GM12878 (cell line): ENCODE measurements around the gene SIGLEC11. TPM values are rescaled to one million over a fixed set of nuclear protein-coding genes. Genes with fewer than 3 reads are reported as not detected.
A peak's percentile ranks its signal among the peaks of the same experiment; 100 is the strongest.

Experiments
- ATAC-seq: fragments of 200-7000 bp; cut with Tn5 transposase; 3 replicates; pipeline ENCODE4 v1.9.1; 2020; ENCODE audit warnings: mild to moderate bottlenecking, moderate library complexity
- BruUV-seq: library from RNA; stranded (reverse); fragments of 400-500 nt; replicated peaks from 2 replicates; lab custom pipeline; 2021; lab: Mats Ljungman, UMichigan
- CTCF ChIA-PET: fragments of 300-600 bp; sonication (Branson Sonifier 250); formaldehyde crosslinking; extraction: SDS; loops from one replicate; lab custom pipeline; 2021; ENCODE audit warnings: inconsistent platforms; lab: Yijun Ruan, JAX
- POLR2A ChIA-PET: fragments of 350-600 bp; formaldehyde crosslinking; extraction: SDS; loops from one replicate; lab custom pipeline; 2021; ENCODE audit warnings: inconsistent platforms; lab: Charles Lee
- RAD21 ChIA-PET: fragments of 300-600 bp; sonication (Branson Sonifier 250); formaldehyde crosslinking; loops from one replicate; lab custom pipeline; 2023; ENCODE audit warnings: antibody characterized with exemption; ENCODE audit not compliant: unreplicated experiment; lab: Charles Lee
- SMC1A ChIA-PET: fragments of 300-600 bp; sonication (Branson Sonifier 250); formaldehyde crosslinking; loops from one replicate; lab custom pipeline; 2023; ENCODE audit not compliant: unreplicated experiment, uncharacterized antibody; lab: Charles Lee
- DNase-seq: peaks from one replicate; pipeline ENCODE4 v3.0.0-alpha.2; 2011; ENCODE audit warnings: low read depth, low spot score
- FAIRE-seq: peaks from 3 replicates; lab custom pipeline; 2011; peaks lifted over from hg19 to GRCh38; lab: Jason Lieb, UNC
- H2AFZ ChIP-seq: 2 replicates; pipeline ENCODE4 v1.6.0; 2011; ENCODE audit warnings: low read depth, low read length, control low read depth; ENCODE audit not compliant: control insufficient read depth
- H3K27ac ChIP-seq: 2 replicates; pipeline ENCODE4 v1.5.1; 2011; ENCODE audit warnings: control low read depth; ENCODE audit not compliant: control insufficient read depth, insufficient read depth
- H3K27me3 ChIP-seq, 2 experiments: replicated peaks in 1 of 2; 2 replicates each; pipeline versions ENCODE4 v1.6.0 to v1.6.1; 2011; ENCODE audit warnings: low read length in 1 of 2; ENCODE audit not compliant: control insufficient read depth in 2 of 2, insufficient read depth in 2 of 2
- H3K36me3 ChIP-seq, 2 experiments: 2 replicates each; pipeline ENCODE4 v1.5.1; 2011; ENCODE audit warnings: low read length in 1 of 2; ENCODE audit not compliant: control insufficient read depth in 2 of 2, insufficient read depth in 2 of 2
- H3K4me1 ChIP-seq: 2 replicates; pipeline ENCODE4 v1.6.1; 2011; ENCODE audit warnings: mild to moderate bottlenecking, low read length, moderate library complexity, mixed read lengths; ENCODE audit not compliant: control insufficient read depth, insufficient read depth
- H3K4me2 ChIP-seq: 2 replicates; pipeline ENCODE4 v1.6.0; 2011; ENCODE audit warnings: control low read depth; ENCODE audit not compliant: control insufficient read depth, insufficient read depth
- H3K4me3 ChIP-seq: fragments of 200-600 bp; sonication (generic); 2 replicates; pipeline ENCODE4 v1.5.1; 2016
- H3K79me2 ChIP-seq: 2 replicates; pipeline ENCODE4 v1.6.0; 2011; ENCODE audit warnings: low read length; ENCODE audit not compliant: control insufficient read depth, insufficient read depth
- H3K9ac ChIP-seq: 2 replicates; pipeline ENCODE4 v1.8.0; 2011; ENCODE audit warnings: low read length, control low read depth, mixed read lengths; ENCODE audit not compliant: control insufficient read depth, insufficient read depth
- H3K9me3 ChIP-seq: replicated peaks from 3 replicates; pipeline ENCODE4 v1.5.1; 2011; ENCODE audit warnings: mild to moderate bottlenecking, low read length; ENCODE audit not compliant: control insufficient read depth, insufficient read depth
- H4K20me1 ChIP-seq: 2 replicates; pipeline ENCODE4 v1.6.0; 2011; ENCODE audit not compliant: control insufficient read depth, insufficient read depth
- BMI1 ChIP-seq: fragments of 450-650 bp; IDR thresholded peaks from 2 replicates; pipeline ENCODE4 v1.6.1; 2016; ENCODE audit warnings: mild to moderate bottlenecking, moderate library complexity, borderline replicate concordance
- FOXM1 ChIP-seq: IDR thresholded peaks from 2 replicates; pipeline ENCODE4 v1.6.1; 2012; ENCODE audit warnings: low read depth, mild to moderate bottlenecking, inconsistent platforms, low read length, moderate library complexity
- GABPA ChIP-seq: IDR thresholded peaks from 2 replicates; pipeline ENCODE4 v1.6.1; 2014; ENCODE audit warnings: antibody characterized with exemption, low read depth, mild to moderate bottlenecking, inconsistent platforms
- HDGF ChIP-seq: fragments of 450-650 bp; IDR thresholded peaks from 2 replicates; pipeline ENCODE4 v1.6.1; 2016; ENCODE audit warnings: antibody characterized with exemption
- IRF4 ChIP-seq: IDR thresholded peaks from 2 replicates; pipeline ENCODE4 v1.6.1; 2011; ENCODE audit warnings: low read depth, low read length
- MEF2A ChIP-seq: IDR thresholded peaks from 2 replicates; pipeline ENCODE4 v1.6.1; 2011; ENCODE audit warnings: low read depth, mild to moderate bottlenecking, low read length, moderate library complexity; ENCODE audit not compliant: insufficient read depth
- MYB ChIP-seq: fragments of 150-350 bp; IDR thresholded peaks from 2 replicates; pipeline ENCODE4 v1.6.1; 2014; ENCODE audit warnings: mild to moderate bottlenecking, low read depth, low read length, borderline replicate concordance
- NFXL1 ChIP-seq: fragments of 450-650 bp; IDR thresholded peaks from 2 replicates; pipeline ENCODE4 v1.6.1; 2017; ENCODE audit warnings: antibody characterized with exemption, mild to moderate bottlenecking, borderline replicate concordance
- NRF1 ChIP-seq: conservative IDR thresholded peaks from 2 replicates; pipeline ENCODE4 v1.6.1; 2011; ENCODE audit warnings: mild to moderate bottlenecking, low read depth, low read length, improper control_type of control experiment
- POLR2AphosphoS5 ChIP-seq: IDR thresholded peaks from 2 replicates; pipeline ENCODE4 v1.6.1; 2011; ENCODE audit warnings: mild to moderate bottlenecking, low read length, inconsistent platforms
- POU2F2 ChIP-seq: IDR thresholded peaks from 3 replicates; pipeline ENCODE4 v1.6.1; 2011; ENCODE audit warnings: low read depth, mild to moderate bottlenecking, low read length, borderline replicate concordance
- SMARCA5 ChIP-seq: fragments of 450-650 bp; IDR thresholded peaks from 2 replicates; pipeline ENCODE4 v1.6.1; 2017; ENCODE audit warnings: mild to moderate bottlenecking
- SREBF1 ChIP-seq: IDR thresholded peaks from 2 replicates; pipeline ENCODE4 v1.6.1; 2012; ENCODE audit warnings: mild to moderate bottlenecking, low read length
- TCF7 ChIP-seq: IDR thresholded peaks from 2 replicates; pipeline ENCODE4 v1.6.1; 2014; ENCODE audit warnings: antibody characterized with exemption, borderline replicate concordance
- YY1 ChIP-seq: IDR thresholded peaks from 2 replicates; pipeline ENCODE4 v1.6.1; 2011; ENCODE audit warnings: low read depth, mild to moderate bottlenecking, low read length
- WGBS: methylation state at CpG from one replicate; pipeline ENCODE4 v1.1.6; 2016; ENCODE audit warnings: low lambda C conversion rate; ENCODE audit not compliant: insufficient replicate concordance, insufficient coverage; ENCODE audit errors: missing lambda C conversion rate; 5-methylcytosine and 5-hydroxymethylcytosine counted together
- in situ Hi-C: fragments of 300-500 bp; cut with MboI; formaldehyde crosslinking; loops from 9 replicates; pipeline ENCODE4 v1.14.3; 2018; ENCODE audit warnings: mixed read lengths
- intact Hi-C: fragments of 100-400 bp; cut with micrococcal nuclease; formaldehyde crosslinking; loops from one replicate; pipeline ENCODE4 v1.14.2; 2022; ENCODE audit not compliant: unreplicated experiment
- polyA plus RNA-seq, 11 experiments: library from polyadenylated mRNA; depleted of rRNA in 4 of 11; unstranded in 6 of 11; stranded (reverse) in 5 of 11; fragments of >200 nt; fragmentation: Nextera tagmentation in 4 of 11; fragmentation: Illumina TruSeq in 1 of 11; extraction: Ambion mirVana in 4 of 11; extraction: Trizol in 1 of 11; gene quantifications; 1 replicate in 1 of 11; 2 replicates in 10 of 11; pipeline versions ENCODE4 v1.2.1 to v1.2.3, GENCODE V29; 2011 to 2016; ENCODE audit warnings: inconsistent platforms in 2 of 11, missing spikeins in 2 of 11, low read depth in 1 of 11
- total RNA-seq, 4 experiments: library from RNA; depleted of rRNA in 3 of 4; stranded (reverse); fragments of >200 nt in 3 of 4; fragmentation: Illumina TruSeq in 1 of 4; extraction: Trizol in 1 of 4; gene quantifications; 2 replicates each; pipeline versions ENCODE4 v1.2.1 to v1.2.3, GENCODE V29; 2013 to 2021
- TF ChIP-seq, protein P1 (sequence below): fragments of 450-650 bp; IDR thresholded peaks from 2 replicates; pipeline ENCODE4 v1.6.1; 2017; ENCODE audit warnings: mild to moderate bottlenecking, low read depth, inconsistent platforms; ENCODE audit not compliant: poor library complexity, severe bottlenecking
- TF ChIP-seq, protein P2 (sequence below): IDR thresholded peaks from 2 replicates; pipeline ENCODE4 v1.6.1; 2011; ENCODE audit warnings: borderline replicate concordance, low read depth, mild to moderate bottlenecking, moderate library complexity, mixed read lengths, low read length; ENCODE audit not compliant: insufficient read depth; ENCODE audit errors: extremely low read length

Gene SIGLEC11
- total and polyA plus RNA-seq, 10 of the 15 experiments (the other 5 are each of a cell fraction or from before 2014, with no cell fraction given), result not detected

DNA sequence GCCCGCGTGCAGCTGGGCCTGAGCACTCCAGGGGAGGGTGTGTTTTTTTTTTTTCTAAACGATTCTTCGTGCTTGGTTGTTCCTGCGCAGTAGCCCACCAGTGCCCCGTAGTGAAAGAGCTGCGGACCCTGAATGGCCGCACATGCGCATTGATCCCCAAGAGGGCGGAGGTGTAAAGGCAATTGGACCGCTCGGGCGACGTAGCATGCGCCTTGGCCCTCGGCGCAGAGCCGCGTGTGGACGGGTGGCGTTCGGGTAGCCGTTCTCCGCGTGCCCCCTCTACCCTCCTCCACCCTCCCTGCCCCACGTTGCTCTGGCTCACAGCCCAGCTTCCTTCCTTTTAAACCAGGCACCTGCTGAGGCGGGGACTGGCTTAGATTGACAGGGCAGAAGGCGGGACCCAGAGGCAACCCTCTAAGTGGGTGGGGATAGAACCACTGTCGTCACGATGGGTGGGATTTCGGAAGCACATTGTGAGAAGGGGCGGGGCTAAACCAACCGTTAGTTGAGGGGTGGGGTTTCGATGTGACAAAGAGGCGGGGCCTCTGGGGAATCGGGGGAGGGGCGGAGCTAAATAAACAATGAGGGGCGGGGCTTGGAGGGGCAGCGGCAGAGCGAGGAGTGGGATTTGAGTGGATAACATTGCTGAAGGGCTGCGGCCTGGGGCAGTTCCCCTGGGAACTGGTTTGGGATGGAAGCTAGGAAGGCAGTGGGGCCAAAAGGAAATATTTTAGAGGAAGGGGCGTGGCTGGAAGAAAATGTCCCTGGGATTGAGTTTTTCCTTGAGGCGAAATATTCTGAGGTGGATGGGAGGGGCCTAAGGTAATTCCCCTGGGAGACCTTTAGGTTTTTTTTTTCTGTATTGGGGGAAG, 31.1 kb downstream of the SIGLEC11 start:
- Histone ChIP-seq H3K27ac (peak overlapping the region; percentile 94), H3K36me3 (peaks cover 9 to 22% of the 10 kb centered on the region in 2 experiments; a peak in 3 of 4 replicates), H3K4me2 (peak overlapping the region; percentile 87), H3K79me2 (peaks cover 67% of the 10 kb centered on the region), H3K9ac (peak overlapping the region; percentile 95), H3K4me1 (peaks cover 15% of the 10 kb centered on the region), H3K4me3 (peak overlapping the region; percentile 92), H4K20me1 (no peaks in the 10 kb centered on the region), H3K9me3 (no peaks in the 10 kb centered on the region), H3K27me3 (no peaks in the 10 kb centered on the region), H2AFZ (peak overlapping the region; percentile 82)
- POLR2A ChIA-PET, result interaction anchor here (0.6 to 5.8 kb wide), 17 partner anchors 10 to 289 kb away, joined by 3 to 113 read pairs (median 7); partner anchors contain the start of genes AKT1S1, AP2A1, IL4I1 and PTOV1
- peak; percentile 90 for DNase-seq
- intact Hi-C loops (loop anchor here (2.0 to 5.0 kb wide), 2 partner anchors 33 to 53 kb away; partner anchors contain the start of genes AKT1S1, IL4I1 and TBC1D17), in situ Hi-C loops (loop anchor here (10.0 kb wide), 1 partner anchor 205 kb away; no protein-coding TSS in a partner anchor)
- RAD21 ChIA-PET, result interaction anchor here (1.0 to 5.0 kb wide), 11 partner anchors 13 to 81 kb away, joined by 3 to 66 read pairs (median 10); partner anchors contain the start of genes AKT1S1, IL4I1 and TBC1D17
- SMC1A ChIA-PET, result interaction anchor here (0.8 to 4.8 kb wide), 13 partner anchors 8 to 93 kb away, joined by 3 to 78 read pairs (median 4); partner anchors contain the start of gene IL4I1
- ATAC-seq, result peak; percentile 83
- BruUV-seq, result no TSS peak
- peak; percentile 87 for FAIRE-seq
- CTCF ChIA-PET, result interaction anchor here (0.8 to 3.3 kb wide), 9 partner anchors 17 to 212 kb away, joined by 3 to 33 read pairs (median 4); partner anchors contain the start of genes AKT1S1, IL4I1, PNKP and TBC1D17
- 1% methylated on average over 37 of the region's 43 CpGs for WGBS
- TF ChIP-seq NFXL1 (no peak), HDGF (peak; percentile 74; the same call in 1 of the 2 replicates), SMARCA5 (peak; percentile 57), FOXM1 (no peak), MEF2A (no peak), IRF4 (no peak), POLR2AphosphoS5 (peak; percentile 91), POU2F2 (peak; percentile 91), YY1 (0 out of 2 replicates have a peak, but pooled peaks have one; percentile 24), TCF7 (no peak), SREBF1 (no peak), NRF1 (no peak; the same call in 1 of the 2 replicates), GABPA (no peak), MYB (no peak), BMI1 (no peak)
- TF ChIP-seq, protein P1, sequence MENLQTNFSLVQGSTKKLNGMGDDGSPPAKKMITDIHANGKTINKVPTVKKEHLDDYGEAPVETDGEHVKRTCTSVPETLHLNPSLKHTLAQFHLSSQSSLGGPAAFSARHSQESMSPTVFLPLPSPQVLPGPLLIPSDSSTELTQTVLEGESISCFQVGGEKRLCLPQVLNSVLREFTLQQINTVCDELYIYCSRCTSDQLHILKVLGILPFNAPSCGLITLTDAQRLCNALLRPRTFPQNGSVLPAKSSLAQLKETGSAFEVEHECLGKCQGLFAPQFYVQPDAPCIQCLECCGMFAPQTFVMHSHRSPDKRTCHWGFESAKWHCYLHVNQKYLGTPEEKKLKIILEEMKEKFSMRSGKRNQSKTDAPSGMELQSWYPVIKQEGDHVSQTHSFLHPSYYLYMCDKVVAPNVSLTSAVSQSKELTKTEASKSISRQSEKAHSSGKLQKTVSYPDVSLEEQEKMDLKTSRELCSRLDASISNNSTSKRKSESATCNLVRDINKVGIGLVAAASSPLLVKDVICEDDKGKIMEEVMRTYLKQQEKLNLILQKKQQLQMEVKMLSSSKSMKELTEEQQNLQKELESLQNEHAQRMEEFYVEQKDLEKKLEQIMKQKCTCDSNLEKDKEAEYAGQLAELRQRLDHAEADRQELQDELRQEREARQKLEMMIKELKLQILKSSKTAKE, result no peak
- TF ChIP-seq, protein P2, sequence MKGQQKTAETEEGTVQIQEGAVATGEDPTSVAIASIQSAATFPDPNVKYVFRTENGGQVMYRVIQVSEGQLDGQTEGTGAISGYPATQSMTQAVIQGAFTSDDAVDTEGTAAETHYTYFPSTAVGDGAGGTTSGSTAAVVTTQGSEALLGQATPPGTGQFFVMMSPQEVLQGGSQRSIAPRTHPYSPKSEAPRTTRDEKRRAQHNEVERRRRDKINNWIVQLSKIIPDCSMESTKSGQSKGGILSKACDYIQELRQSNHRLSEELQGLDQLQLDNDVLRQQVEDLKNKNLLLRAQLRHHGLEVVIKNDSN, result no peak
